ENCODE measurements around the gene WDPCP.

DNA sequence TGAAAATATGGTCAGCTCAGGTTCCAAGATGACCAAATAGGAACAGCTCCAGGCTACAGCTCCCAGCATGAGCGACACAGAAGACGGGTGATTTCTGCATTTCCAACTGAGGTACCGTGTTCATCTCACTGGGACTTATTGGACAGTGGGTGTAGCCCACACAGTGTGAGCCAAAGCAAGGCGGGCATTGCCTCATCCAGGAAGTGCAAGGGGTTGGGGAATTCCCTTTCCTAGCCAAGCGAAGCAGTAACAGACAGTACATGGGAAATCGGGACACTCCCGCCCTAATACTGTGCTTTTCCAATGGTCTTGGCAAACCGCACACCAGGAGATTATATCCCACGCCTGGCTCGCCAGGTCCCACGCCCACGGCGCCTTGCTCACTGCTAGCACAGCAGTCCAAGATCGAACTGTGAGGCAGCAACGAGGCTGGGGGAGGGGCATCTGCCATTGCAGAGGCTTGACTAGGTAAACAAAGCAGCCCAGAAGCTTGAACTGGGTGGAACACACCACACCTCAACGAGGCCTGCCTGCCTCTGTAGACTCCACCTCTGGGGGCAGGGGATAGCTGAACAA lies 57.5 kb downstream of the WDPCP start:
- TF ChIP-seq, protein P1, sequence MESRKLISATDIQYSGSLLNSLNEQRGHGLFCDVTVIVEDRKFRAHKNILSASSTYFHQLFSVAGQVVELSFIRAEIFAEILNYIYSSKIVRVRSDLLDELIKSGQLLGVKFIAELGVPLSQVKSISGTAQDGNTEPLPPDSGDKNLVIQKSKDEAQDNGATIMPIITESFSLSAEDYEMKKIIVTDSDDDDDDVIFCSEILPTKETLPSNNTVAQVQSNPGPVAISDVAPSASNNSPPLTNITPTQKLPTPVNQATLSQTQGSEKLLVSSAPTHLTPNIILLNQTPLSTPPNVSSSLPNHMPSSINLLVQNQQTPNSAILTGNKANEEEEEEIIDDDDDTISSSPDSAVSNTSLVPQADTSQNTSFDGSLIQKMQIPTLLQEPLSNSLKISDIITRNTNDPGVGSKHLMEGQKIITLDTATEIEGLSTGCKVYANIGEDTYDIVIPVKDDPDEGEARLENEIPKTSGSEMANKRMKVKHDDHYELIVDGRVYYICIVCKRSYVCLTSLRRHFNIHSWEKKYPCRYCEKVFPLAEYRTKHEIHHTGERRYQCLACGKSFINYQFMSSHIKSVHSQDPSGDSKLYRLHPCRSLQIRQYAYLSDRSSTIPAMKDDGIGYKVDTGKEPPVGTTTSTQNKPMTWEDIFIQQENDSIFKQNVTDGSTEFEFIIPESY (IDR thresholded peaks at IDR 0.05), result no peak
- TF ChIP-seq, protein P2, sequence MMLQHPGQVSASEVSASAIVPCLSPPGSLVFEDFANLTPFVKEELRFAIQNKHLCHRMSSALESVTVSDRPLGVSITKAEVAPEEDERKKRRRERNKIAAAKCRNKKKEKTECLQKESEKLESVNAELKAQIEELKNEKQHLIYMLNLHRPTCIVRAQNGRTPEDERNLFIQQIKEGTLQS (IDR thresholded peaks at IDR 0.05), result no peak
- TF ChIP-seq, protein P3, sequence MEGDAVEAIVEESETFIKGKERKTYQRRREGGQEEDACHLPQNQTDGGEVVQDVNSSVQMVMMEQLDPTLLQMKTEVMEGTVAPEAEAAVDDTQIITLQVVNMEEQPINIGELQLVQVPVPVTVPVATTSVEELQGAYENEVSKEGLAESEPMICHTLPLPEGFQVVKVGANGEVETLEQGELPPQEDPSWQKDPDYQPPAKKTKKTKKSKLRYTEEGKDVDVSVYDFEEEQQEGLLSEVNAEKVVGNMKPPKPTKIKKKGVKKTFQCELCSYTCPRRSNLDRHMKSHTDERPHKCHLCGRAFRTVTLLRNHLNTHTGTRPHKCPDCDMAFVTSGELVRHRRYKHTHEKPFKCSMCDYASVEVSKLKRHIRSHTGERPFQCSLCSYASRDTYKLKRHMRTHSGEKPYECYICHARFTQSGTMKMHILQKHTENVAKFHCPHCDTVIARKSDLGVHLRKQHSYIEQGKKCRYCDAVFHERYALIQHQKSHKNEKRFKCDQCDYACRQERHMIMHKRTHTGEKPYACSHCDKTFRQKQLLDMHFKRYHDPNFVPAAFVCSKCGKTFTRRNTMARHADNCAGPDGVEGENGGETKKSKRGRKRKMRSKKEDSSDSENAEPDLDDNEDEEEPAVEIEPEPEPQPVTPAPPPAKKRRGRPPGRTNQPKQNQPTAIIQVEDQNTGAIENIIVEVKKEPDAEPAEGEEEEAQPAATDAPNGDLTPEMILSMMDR (IDR thresholded peaks at IDR 0.05; ENCODE audit: low read depth, low read length, missing input control), result no peak
- TF ChIP-seq EGR1 (IDR thresholded peaks at IDR 0.05; ENCODE audit: low read depth in 2 of 2) (no peak), RAD21 (IDR thresholded peaks at IDR 0.05) (no peak), YY1 (IDR thresholded peaks at IDR 0.05) (no peak), JUND (IDR thresholded peaks at IDR 0.05) (no peak), HNF4A (conservative IDR thresholded peaks at IDR 0.05) (no peak), FOXA1 (IDR thresholded peaks at IDR 0.05) (no peak), GABPA (IDR thresholded peaks at IDR 0.05 in 1 of 2, conservative IDR thresholded peaks at IDR 0.05 in 1 of 2) (no peak), TAF1 (conservative IDR thresholded peaks at IDR 0.05) (no peak), SP1 (IDR thresholded peaks at IDR 0.05) (no peak)
- TF ChIP-seq, protein P4, sequence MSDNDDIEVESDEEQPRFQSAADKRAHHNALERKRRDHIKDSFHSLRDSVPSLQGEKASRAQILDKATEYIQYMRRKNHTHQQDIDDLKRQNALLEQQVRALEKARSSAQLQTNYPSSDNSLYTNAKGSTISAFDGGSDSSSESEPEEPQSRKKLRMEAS (IDR thresholded peaks at IDR 0.05), result no peak
- TF ChIP-seq, protein P5, sequence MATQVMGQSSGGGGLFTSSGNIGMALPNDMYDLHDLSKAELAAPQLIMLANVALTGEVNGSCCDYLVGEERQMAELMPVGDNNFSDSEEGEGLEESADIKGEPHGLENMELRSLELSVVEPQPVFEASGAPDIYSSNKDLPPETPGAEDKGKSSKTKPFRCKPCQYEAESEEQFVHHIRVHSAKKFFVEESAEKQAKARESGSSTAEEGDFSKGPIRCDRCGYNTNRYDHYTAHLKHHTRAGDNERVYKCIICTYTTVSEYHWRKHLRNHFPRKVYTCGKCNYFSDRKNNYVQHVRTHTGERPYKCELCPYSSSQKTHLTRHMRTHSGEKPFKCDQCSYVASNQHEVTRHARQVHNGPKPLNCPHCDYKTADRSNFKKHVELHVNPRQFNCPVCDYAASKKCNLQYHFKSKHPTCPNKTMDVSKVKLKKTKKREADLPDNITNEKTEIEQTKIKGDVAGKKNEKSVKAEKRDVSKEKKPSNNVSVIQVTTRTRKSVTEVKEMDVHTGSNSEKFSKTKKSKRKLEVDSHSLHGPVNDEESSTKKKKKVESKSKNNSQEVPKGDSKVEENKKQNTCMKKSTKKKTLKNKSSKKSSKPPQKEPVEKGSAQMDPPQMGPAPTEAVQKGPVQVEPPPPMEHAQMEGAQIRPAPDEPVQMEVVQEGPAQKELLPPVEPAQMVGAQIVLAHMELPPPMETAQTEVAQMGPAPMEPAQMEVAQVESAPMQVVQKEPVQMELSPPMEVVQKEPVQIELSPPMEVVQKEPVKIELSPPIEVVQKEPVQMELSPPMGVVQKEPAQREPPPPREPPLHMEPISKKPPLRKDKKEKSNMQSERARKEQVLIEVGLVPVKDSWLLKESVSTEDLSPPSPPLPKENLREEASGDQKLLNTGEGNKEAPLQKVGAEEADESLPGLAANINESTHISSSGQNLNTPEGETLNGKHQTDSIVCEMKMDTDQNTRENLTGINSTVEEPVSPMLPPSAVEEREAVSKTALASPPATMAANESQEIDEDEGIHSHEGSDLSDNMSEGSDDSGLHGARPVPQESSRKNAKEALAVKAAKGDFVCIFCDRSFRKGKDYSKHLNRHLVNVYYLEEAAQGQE (IDR thresholded peaks at IDR 0.05), result no peak
